NCI-H2196 treated with DMSO at 0.1 percent for 48 hours (cell line): ENCODE measurements around the gene ERCC6L.
"Not testable (repeated sequence)": the region's sequence is repeated elsewhere in the genome, so short reads cannot be mapped to it uniquely, and the experiment has no call there.

Experiments used
- DNase-seq: peaks from one replicate; lab custom pipeline; 2025; ENCODE audit not compliant: unreplicated experiment; lab: John Stamatoyannopoulos, UW

The ERCC6L gene

DNA sequence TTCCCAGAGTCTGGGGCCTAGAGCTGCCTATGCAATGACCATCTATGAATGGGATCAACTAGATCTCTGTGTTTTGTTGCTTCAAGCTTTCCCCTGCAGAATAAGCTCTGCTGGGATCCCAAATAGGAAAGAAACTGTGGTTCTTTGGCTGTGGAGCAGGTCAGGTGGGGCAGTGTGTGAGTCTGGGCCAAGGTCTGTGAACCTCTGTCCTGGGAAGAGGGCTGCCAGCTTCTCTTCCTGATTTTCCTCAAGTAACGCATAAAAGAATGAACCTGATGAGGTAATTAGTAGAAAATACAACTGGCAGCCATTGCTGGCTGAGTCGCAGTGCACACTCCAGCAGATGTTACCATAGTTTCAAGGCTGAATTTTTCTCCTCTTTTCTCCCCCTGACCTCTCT, 61.8 kb downstream of the ERCC6L start:
- DNase-seq = no peak

DNA sequence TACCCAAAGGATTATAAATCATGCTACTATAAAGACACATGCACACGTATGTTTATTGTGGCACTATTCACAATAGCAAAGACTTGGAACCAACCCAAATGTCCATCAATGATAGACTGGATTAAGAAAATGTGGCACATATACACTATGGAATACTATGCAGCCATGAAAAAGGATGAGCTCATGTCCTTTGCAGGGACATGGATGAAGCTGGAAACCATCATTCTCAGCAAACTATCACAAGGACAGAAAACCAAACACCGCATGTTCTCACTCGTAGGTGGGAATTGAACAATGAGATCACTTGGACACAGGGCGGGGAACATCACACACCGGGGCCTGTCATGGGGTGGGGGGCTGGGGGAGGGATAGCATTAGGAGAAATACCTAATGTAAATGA, 62.5 kb downstream of the ERCC6L start:
- not testable (repeated sequence) for DNase-seq

DNA sequence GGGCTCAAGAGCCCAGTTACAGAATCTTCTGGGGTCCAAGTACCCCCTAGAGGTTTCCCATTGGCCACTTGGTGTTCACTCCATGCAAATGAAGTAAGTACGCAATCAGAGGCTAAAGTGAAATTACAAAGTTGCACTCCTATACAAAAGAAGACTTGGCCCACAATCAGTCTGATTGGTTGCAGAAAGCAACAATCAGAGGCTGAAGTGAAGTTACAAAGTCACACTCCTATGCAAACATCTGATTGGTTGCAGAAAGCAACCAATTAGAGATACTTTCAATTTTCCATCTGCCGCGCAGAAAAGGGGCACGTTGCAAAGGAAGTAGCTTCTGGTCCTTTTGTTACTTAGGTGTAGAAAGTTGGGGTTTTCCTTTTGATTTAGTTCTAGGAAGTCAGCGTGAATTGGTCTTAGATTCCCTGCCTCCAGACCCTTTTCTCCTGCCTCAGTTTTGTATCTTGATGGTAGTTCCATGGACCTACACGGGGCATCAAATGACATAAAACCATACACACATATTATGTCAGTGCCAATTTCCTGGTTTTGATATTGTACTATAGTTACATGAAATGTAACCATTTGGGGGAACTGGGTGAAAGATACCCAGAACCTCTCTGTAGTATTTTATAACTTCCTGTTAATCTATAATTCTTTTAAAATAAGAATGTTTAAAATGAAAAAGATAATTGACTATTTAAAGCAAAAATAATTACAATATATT, 69.7 kb downstream of the ERCC6L start:
- DNase-seq = no peak

DNA sequence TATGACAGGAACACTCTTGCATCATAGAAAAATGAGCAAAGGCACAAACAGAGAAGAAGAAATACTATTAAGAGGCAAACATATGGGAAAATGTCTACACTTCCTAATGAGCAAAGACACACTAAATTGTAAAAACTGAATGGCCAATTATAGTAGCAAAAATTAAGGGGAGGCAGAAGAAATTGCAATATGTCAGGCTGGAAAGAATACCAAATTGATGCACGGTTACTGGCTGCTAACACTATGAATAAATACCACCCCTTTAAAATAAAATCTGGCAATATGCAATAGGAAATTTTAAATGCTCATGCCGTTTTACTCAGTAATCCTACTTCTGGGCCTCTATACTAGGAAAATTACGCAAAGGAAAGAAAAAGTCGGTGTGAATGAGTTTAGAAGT, 73.3 kb downstream of the ERCC6L start:
- DNase-seq = no peak

DNA sequence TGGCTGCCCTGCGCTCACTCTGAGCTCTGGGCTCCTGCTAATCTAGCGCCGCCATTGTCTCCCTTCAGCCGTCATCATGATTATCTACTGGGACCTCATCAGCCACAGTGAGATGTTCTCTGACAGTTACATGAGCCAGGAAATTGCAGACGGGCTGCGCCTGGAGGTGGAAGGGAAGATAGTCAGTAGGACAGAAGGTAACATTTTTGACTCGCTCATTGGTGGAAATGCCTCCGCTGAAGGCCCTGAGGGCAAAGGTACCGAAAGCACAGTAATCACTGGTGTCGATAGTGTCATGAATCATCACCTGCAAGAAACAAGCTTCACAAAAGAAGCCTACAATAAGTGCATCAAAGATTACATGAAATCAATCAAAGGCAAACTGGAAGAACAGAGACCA, 79.1 kb downstream of the ERCC6L start:
- no peak for DNase-seq

DNA sequence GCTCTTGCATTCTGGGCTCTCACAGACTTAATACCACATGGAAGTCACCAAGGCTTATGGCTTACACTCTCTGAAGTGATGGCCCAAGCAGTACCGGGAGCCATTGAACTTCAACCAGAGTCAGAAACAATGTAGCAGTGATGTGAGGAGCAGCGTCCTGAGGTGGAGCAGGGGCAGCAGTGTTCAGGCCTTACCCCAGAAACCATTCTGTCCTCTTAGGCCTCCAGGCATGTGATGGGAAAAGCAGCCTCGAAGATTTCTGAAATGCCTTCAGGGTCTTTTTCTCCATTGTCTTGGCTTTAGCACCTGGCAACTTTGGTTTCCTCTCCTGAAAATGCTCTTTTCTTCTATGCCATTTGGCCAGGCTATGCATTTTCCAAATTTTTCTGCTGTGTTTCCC, 80.1 kb downstream of the ERCC6L start:
- DNase-seq = no peak
